NK-92 treated with Interleukin-12 subunit alpha and Interleukin-12 subunit beta, amount 100 ng/mL, for 24 hours (cell line): ENCODE results near the gene HDAC5.
"Not testable (repeated sequence)": the region's sequence is repeated elsewhere in the genome, so short reads cannot be mapped to it uniquely, and the experiment has no call there.

Experiments used
- DNase-seq: peaks from one replicate; lab custom pipeline; 2025; lab: John Stamatoyannopoulos, UW

HDAC5 gene

DNA sequence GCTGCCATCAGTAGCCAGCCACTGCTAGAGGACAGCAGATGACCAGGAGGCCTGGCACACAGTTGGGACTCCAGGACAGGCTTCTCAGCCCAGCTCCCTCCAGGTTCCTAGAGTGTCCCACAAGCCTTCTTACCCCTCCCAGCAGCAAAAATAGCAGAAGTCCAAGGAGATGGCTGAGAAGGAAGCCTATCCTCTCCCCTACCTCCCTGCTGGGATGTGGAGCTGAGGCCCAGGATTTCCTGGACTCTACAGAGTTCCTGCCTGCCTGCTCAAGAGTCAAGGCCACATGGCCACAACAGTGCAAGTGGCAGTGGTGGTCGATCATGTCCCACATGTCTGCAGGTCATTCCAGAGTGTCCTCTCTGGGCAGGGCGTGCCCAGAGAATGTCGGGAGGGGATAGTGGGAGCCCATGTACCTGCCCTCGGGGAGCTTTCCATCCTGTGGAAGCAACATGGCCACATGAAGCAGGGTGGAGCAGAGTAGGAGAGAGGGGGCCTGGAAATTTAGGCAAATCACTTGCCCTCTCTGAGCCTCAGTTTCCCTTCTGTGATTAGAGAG, 10.6 kb upstream of the HDAC5 start:
- no peak for DNase-seq

DNA sequence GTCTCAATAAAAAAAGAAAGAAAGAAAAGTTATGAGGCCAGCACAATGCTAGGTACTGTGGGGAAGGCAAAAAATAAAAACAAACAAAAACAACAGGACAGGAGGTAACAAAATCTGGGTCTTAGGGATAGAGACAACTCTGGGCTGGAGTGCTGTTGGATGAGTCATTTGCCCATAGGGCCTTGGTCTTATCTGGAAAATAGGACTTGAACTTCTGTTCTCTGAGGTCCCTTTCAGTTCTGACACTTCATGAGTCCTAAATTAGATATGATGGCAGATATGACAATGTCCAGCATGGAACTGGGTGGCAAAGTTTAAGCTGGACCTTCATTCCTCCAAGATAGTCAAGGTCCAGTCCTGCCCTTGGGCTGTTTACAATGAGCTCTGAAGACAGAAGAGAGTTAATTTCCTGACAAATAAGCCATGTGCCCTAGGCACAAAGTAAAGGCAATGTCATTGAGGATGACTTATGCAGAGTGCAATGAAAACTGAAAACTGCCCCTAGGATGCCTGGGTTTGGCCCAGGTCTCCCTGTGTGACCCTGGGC, 8.9 kb upstream of the HDAC5 start:
- no peak for DNase-seq

DNA sequence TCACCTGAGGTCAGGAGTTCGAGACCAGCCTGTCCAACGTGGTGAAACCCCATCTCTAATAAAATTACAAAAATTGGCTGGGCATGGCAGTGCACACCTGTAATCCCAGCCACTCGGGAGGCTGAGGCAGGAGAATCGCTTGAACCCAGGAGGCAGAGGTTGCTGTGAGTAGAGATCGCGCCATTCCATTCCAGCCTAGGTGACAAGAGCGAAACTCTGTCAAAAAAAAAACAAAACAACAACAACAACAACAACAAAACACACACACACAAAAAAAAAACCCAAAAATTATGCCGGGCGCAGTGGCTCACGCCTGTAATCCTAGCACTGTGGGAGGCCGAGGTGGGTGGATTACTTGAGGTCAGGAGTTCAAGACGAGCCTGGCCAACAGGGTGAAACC, 7.9 kb upstream of the HDAC5 start:
- not testable (repeated sequence) for DNase-seq

DNA sequence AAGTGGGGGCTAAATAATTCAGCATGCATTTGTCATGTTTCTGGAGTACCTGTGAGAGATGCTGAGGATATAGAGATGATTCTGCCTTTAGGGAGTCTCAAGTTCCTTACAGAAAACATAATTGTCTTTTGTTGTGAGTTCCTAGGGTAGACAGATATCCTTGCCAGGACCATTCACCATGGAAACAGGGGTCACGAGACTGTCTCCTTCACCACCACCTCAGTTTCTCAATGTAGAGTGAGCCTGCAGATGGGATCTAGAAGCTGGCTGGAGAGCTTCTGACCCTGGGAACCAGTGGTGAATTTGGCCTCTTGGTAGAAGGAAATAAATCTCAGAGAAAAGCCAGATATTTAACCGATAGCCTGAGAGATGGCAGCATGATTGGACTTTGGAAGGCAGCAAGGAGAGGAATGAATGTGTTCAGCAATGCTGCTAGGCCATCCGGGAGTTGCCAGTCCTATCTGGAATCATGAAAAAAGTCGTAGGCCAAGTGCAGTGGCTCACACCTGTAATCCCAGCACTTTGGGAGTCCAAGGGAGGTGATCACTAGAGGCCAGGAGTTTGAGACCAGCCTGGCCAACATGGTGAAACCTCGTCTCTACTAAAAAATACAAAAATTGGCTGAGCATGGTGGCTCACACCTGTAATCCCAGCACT, 7.4 kb upstream of the HDAC5 start:
- no peak for DNase-seq

DNA sequence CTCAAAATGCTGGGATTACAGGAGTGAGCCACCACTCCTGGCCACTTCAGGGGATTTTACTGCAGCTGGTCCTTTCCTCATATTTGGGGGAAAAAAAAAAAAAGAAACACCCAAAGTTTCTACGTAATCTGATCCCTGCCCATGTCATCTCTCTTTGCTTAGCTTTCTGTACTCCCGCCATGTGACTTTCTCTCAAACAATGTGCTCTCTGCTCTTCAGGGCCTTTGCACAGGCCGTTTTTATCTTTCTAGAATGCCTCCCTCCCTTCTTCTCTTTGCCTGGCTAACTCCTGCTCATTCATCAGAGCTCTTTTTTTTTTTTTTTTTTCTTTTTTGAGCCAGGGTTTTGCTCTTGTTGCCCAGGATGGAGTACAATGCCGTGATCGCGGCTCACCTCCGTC, 4.9 kb upstream of the HDAC5 start:
- DNase-seq, result no peak

DNA sequence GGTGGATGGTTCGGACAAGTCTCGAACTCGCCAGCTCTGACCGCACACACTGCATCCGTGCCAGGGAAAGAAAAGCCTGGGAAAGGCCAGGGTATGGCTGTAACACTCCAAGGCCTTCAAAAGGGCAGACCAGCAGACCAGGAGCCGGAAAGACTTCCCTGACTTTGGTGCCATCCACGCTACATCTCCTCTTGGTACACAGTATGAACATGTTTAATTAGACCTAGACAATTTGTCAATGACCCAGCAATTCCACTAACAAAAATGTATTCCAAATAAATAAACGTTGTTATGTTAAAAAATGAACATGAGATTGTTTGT, 637 bp upstream of the HDAC5 start:
- DNase-seq, result no peak

DNA sequence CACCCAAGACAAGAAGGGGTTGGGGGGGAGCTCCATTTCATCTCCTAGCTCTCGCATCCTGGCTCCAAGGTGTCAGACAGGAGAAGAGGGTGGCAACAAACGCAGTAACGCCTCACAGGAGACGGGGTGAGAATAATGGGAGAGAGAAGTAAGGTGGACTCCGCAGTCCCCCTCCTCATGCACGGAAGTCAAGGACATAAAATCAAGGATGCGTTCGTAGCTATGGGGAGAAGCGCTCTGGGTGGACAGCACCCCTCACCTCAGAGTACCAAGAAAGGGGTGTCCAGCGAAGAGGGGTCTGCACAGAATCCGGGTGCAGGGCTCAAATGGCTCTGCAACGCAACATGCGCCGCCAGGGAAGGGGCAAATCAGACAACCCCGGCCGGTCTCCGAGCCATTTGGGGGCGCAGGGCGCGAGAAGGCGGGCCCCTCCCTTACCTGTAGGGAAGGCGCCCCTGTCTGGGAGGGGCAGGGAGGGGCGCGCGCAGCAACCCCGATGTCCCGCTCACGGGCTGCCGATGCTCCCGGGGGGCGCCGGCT, 555 bp downstream of the HDAC5 start:
- DNase-seq, result no peak

DNA sequence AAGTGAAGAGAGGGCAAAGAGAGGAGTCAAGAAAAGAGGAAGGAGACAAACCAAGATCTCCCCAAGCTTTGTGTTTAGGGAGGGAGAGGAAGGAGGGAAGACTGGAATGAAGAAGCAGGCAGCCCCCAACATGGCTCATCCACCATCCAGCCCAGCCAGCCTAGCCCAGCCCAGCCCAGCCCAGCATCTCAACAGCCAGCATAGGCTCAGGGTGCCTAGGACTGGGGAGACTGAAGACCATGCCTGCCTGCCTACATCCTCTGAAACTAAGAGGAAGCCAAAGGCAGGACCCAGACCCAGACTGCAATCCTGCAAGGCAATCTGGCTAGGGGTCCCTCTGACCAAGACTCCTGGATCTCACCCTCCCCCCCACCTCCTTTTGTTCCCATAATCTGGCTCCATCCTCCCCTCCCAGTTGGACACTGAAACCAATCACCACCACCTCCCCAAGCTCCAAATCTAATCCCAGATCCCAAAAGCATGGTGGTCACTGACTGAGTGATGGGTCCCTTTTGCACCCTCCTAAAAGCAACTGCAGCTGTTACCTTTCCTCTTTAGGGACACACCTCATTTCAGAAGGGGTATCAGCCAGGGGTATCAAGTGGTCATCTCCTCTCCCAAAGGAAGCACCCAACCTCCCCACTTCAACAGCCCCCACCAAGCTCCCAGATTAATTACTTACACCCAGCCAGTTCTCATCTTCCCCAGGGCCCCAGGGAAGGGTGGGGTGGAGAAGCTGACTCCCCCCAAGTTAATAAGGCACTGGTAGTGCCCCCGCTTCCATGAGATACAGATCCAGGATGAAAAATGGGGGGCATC, 1.2 kb downstream of the HDAC5 start:
- DNase-seq, result no peak

DNA sequence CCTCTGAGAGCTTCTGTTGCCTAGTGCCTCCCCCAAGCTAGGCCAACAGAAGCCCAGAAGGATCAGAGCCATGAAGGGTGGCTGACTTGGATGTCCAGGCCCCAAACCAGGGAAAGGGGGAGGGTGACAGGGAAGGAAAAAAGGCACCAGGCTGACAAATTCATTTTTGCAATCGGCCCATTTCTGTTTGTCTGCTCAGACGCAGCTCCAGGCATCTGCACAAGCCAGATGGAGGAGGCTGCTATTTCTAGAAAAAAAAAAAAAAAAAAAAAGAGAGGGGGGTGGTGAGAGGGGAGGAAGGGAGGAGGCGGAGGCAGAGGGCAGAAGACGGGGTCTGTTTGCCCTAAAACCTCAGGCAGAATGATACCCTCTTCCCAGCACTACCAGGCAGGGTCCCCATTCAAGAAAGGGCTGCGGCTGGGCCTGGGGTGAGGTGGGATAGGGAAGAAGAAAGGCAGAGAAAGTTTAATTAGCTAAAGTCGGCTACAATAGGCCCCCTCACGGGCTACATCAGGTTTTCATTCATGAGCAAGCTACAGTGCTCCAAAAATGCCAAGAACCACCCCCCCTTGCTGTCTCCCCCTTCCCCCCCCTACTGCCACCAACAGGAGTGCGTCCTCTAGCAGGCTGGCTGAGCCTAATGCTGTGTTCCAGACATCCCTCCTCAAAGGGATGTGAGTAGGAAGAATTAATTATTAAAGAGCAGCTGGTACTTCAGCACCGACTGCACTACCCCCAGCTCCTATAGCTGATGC, 2.4 kb downstream of the HDAC5 start:
- DNase-seq, result no peak

DNA sequence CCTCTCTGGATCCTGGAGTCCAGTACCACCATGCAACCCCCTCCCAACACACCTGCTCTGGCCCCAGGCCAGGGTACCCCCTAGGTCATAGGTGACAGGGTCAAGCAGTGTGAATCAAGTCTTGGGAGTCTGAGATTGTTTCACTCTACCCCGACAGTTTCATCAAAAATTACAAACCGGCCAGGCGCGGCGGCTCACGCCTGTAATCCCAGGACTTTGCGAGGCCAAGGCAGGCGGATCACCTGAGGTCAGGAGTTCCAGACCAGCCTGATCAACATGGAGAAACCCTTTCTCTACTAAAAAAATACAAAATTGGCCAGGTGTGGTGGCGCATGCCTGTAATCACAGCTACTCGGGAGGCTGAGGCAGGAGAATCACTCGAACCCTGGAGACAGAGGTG, 3.2 kb downstream of the HDAC5 start:
- not testable (repeated sequence) for DNase-seq

DNA sequence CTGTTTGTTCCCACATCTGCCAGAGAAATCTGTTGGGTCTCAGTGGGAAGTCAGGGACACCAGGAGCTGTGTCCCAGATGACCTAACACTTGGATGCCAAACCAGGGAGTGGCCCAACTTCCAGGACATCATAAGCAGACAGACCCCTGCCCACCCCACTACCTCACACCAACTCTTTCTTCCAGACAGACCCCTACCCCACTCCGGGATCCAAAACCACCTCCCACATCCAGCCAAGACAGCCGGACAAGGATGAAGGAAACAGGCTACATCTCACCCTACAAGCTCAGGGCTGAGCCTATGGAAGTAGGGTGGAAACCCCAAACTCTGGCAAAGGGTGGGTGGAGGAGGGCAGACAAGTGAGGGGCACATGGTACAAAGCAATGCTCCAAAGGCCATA, 3.6 kb downstream of the HDAC5 start:
- DNase-seq, result no peak

DNA sequence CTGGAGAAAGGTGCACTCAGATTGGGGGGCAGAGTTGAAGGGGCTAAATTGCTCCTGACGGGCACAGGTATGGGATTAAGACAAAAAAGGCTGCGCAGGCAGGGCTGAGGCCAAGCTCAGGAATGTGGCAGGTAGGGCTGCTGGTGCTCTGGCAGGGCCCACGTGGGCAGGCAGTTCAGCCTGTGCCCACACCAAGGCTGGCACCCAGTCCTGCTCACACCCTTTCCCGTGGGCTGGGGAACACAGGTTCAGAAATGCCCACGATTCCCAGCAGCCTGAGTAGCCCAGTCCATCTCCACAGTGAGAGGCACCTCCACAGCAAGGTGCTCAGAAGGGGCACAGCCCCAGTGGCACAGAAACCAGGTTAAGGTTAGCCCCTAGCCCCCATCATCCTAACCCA, 4.4 kb downstream of the HDAC5 start:
- no peak for DNase-seq

DNA sequence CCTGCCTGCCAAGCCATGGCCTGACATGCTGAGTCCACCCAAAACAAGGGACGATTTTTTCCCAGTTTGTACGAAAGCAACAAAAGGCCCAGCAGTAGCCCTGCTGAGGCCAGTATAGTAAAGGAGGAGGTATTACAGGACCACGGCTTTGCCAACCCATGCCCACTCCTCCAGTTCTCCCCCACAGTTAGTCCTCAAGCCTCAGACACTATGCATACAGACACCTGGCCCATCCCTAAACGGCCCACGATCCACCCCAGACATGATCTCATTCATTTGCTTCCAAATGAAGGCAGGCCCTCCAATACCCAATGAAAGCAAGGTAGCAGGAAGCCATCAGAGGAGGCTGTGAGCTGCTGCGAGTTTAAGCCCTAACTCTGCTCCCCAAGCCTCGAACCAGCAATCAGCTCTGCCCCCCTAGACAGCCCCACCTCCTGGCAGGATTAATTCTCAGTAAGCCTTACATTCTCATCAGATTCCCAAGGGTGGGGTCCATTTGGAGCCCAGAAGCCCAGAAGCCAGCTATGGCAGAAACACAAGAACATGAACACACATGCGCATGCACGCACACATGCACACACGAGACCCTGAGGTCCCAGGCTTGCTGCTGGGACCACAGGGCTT, 4.9 kb downstream of the HDAC5 start:
- DNase-seq, result no peak

DNA sequence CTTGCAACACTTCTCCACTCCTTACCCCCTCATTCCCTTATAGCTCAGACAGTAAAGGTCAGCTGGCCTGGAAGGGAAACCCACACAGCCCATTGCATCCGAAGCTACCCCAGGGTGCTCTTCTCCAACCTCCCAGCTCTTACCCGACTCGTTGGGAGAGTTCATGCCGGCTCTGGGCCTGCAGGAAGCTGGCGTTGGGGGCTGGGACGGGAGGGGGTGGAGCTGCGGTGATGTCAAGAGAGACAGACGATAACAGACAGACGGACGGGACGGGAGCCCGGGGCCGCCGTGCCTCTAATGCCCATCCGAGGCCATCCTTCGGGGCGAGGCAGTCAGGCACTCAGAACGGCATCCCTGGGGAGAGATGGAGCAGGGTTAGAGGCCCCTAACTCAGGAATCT, 6.1 kb downstream of the HDAC5 start:
- DNase-seq, result no peak

DNA sequence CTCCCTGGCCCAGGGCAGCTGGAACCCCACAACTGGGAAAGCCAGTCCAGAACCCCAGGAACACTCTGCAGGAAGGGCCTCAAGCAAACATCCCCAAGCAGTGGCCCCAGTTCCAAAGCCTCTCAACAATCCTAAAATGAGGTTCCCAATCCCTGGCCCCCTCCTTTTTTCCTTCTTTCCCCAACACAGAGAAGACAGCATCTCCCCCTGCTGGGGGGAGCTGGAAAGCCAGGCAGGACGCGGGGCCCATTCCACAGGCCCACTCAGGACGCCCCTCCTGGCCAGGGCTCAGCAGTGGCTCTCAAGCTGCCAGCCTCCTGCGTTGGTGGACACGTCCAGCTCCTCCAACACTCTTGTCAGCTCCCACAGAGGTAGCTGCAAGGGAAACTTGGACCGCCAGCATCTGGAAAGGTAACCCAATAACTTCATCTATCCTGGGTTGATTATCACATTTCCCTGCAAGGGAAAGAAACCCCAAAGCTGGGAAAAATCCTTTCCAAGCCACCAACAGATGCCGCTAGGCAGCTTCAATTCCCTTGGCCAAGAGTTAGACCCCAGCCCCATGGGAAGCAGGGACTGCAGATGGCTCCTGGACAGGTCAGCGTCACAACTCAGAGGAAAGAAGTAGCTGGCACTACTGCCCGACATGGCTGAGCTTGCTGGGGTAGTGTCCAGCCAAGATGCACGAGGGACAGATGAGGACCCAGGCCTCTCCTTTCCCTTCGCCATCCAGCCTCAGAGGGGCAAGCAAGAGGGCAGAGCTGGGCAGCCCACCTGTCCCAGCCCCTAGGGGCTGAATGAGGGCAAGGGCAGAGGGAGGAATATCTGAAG, 7.6 kb downstream of the HDAC5 start:
- no peak for DNase-seq

DNA sequence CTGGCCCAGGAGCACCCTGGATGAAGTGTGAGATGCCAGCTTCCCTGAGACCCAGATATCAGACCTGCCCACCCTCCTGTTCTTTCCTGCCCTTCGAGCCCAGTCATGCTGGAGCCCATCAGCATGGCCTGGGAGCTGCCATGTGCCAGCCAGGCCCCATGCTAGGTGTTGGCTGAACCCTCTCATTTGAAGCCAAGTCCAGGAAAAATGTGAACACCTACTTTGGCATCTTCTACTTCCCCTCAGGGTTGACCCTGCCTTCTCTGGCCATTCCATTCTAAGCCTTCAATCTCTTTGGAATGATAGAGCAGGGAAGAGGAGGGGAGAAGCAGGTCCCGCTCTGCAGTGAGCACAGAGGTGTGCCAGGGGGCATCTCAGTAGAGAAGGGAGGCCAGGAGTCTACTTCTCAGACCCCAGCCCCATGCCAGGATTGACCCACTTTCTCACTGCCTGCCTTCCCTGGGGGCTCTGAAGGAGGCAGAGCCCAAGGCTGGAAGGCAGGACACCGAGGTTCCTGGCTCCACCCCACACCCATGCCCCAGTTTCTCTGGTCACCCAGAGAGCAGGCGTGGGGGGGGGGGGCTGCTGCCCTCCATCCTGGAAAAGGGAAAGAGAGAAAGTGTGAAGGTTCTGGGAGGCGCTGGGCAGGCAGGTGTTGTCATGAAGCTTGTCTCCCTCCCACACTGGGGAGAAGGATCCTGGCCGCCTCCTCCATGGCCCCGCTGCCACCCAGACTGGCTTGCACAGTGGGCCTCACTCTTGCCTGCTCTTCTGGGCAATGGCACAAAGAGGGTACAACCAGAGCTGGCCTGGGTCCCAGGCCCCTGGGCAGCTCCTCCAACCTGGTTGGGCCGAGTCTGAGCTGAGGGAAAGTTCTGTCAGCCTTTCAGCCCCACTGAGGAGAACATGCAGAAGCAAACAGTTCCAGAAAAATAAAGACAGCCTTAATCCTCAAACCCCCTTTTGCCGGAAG, 9.3 kb downstream of the HDAC5 start:
- DNase-seq, result no peak

DNA sequence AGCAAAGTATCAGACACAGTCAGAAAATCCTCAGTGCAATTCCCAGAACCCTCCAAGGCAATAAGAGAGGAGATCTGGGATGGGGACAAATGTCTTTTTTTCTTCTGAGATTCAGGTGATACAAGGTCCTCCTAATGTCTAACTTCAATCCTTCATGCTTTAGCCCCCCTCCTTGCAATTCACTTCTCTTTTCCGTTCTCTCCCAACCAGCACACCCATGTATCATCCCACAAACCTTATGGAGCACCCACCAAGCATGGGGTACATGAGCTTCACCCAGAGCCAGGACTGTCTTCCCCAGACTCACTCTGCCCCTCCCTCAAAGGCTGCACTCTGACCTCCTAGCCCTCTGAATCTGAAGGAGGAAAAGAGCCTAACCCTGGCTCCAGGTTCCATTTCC, 10.1 kb downstream of the HDAC5 start:
- no peak for DNase-seq

DNA sequence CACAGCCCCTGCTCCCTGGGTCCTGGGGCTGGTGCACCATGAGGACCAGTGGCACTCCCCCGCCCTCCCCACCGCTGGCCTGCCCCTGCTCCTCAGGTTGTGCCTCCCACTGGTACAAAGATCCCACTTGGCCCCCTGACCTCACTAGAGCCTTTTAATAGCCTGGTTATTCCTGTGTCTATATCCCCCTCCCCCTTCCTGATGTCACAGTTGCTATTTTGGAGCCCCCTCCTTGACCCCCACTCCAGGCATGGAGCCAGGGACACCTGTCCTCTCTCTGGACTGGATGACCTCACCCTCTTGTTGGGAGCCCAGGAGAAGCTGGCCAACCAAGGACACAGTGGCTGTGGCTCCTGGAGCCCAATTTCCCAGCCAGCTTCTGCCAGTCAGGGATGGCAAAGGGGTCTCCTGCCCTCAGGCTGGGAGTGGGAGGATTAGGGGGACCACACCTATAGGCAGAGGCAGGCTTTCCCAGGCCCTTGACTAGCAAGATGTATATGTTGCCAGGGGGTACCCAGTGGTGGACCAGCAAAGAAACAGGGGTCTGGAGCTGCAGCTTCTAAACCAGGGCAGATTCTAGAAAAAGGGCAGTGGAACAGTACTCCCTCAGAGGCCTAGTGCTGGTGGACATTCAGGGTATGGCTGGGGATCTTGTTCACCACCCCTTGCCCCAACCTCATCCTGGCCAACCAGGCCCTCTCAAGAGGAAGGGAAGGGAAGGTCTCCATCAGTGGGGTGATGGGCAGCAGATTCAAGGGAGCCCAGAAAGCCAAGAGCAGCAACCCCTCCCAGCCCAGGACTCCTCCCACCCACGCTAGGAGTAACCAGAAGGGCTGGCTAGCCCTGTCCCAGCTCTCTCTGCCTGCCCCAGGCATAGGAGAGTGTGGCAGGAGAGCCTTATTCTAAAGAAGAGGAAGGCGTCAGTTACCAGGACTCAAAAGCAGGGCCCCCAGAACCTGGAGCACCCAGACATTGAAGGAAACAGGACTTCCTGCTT, 10.9 kb downstream of the HDAC5 start:
- no peak for DNase-seq
